Large intestine (tissue), 12 donors: Measurements from ENCODE around the gene MYG1. TPM values are rescaled to one million over a fixed set of nuclear protein-coding genes. Genes with fewer than 3 reads are reported as not detected.
A peak's percentile ranks its signal among the peaks of the same experiment; 100 is the strongest.

Source experiments
- DNase-seq, 2 donors: peaks; one replicate each; pipeline versions ENCODE4 v3.0.0 to v3.0.0-alpha.2; 2013
- H3K27ac ChIP-seq: one replicate; pipeline ENCODE4 v1.5.1; 2013; ENCODE audit warnings: low read length
- H3K27me3 ChIP-seq: 2 replicates; pipeline ENCODE4 v1.6.1; 2013; ENCODE audit warnings: low read length; ENCODE audit not compliant: control insufficient read depth, insufficient read depth
- H3K36me3 ChIP-seq: 2 replicates; pipeline ENCODE4 v1.6.1; 2013; ENCODE audit warnings: low read length; ENCODE audit not compliant: control insufficient read depth, insufficient read depth
- H3K4me1 ChIP-seq: one replicate; pipeline ENCODE4 v1.6.1; 2013; ENCODE audit warnings: low read length; ENCODE audit not compliant: control insufficient read depth, insufficient read depth
- H3K4me3 ChIP-seq: one replicate; pipeline ENCODE4 v1.5.1; 2013; ENCODE audit warnings: low read length
- H3K9me3 ChIP-seq: one replicate; pipeline ENCODE4 v1.6.1; 2013; ENCODE audit warnings: mild to moderate bottlenecking, low read depth, low read length, moderate library complexity; ENCODE audit not compliant: control insufficient read depth
- WGBS: methylation state at CpG from one replicate; pipeline ENCODE4 v1.1.5; 2013; ENCODE audit warnings: low lambda C conversion rate; ENCODE audit not compliant: insufficient coverage; 5-methylcytosine and 5-hydroxymethylcytosine counted together
- long read RNA-seq, 11 donors: transcript quantifications; one replicate each; lab custom pipeline, GENCODE V29; 2026
- polyA plus RNA-seq: library from polyadenylated mRNA; unstranded; fragments of 120-200 nt; gene quantifications from one replicate; pipeline ENCODE4 v1.2.1, GENCODE V29; 2013

MYG1 gene
- 46.3 TPM for polyA plus RNA-seq
- long read RNA-seq, donor 1, transcript C12orf10-201 (7 exons, 1,192 nt), result major isoform, 9 of 13 reads
- long read RNA-seq, donor 1, partial matches to known transcripts, result 0 of 13 reads
- long read RNA-seq, donor 1, other reads (novel, unspliced or antisense), result 0 of 13 reads
- long read RNA-seq, donor 2, transcript C12orf10-201 (7 exons, 1,192 nt), result major isoform, 16 of 78 reads
- long read RNA-seq, donor 2, partial matches to known transcripts, result 50 of 78 reads
- long read RNA-seq, donor 2, other reads (novel, unspliced or antisense), result 7 of 78 reads
- long read RNA-seq, donor 3, result 0 reads
- long read RNA-seq, donor 4, partial matches to known transcripts, result 0 of 2 reads
- long read RNA-seq, donor 4, other reads (novel, unspliced or antisense), result 0 of 2 reads
- long read RNA-seq, donor 5, transcript C12orf10-201 (7 exons, 1,192 nt), result major isoform, 10 of 11 reads
- long read RNA-seq, donor 5, partial matches to known transcripts, result 0 of 11 reads
- long read RNA-seq, donor 5, other reads (novel, unspliced or antisense), result 0 of 11 reads
- long read RNA-seq, donor 6, transcript C12orf10-201 (7 exons, 1,192 nt), result major isoform, 20 of 26 reads
- long read RNA-seq, donor 6, partial matches to known transcripts, result 0 of 26 reads
- long read RNA-seq, donor 6, other reads (novel, unspliced or antisense), result 0 of 26 reads
- long read RNA-seq, donor 7, transcript C12orf10-201 (7 exons, 1,192 nt), result major isoform, 6 of 7 reads
- long read RNA-seq, donor 7, partial matches to known transcripts, result 0 of 7 reads
- long read RNA-seq, donor 7, other reads (novel, unspliced or antisense), result 0 of 7 reads
- long read RNA-seq, donor 8, transcript C12orf10-201 (7 exons, 1,192 nt), result major isoform, 18 of 25 reads
- long read RNA-seq, donor 8, partial matches to known transcripts, result 0 of 25 reads
- long read RNA-seq, donor 8, other reads (novel, unspliced or antisense), result 0 of 25 reads
- long read RNA-seq, donor 9, transcript C12orf10-201 (7 exons, 1,192 nt), result major isoform, 16 of 19 reads
- long read RNA-seq, donor 9, partial matches to known transcripts, result 0 of 19 reads
- long read RNA-seq, donor 9, other reads (novel, unspliced or antisense), result 0 of 19 reads
- long read RNA-seq, donor 10, transcript C12orf10-201 (7 exons, 1,192 nt), result major isoform, 18 of 27 reads
- long read RNA-seq, donor 10, transcript C12orf10-208 (4 exons, 813 nt), result minor isoform, 5 of 27 reads
- long read RNA-seq, donor 10, partial matches to known transcripts, result 0 of 27 reads
- long read RNA-seq, donor 10, other reads (novel, unspliced or antisense), result 0 of 27 reads
- long read RNA-seq, donor 11, transcript C12orf10-201 (7 exons, 1,192 nt), result major isoform, 10 of 16 reads
- long read RNA-seq, donor 11, partial matches to known transcripts, result 0 of 16 reads
- long read RNA-seq, donor 11, other reads (novel, unspliced or antisense), result 0 of 16 reads

- Histone ChIP-seq H3K27me3 (no peaks in the 10 kb centered on the region), H3K36me3 (peaks cover 37% of the 10 kb centered on the region), H3K4me1 (peaks cover 15% of the 10 kb centered on the region), H3K9me3 (no peaks in the 10 kb centered on the region), H3K27ac (peak within 1 kb of the TSS; percentile 46), H3K4me3 (peak within 1 kb of the TSS; percentile 78)
- WGBS, result no CpG with 5 or more reads among the region's 51 CpGs
- peak; percentile 90 to 94 for DNase-seq
These were observed at the start of gene MYG1 for GRCh38 chr12:53299454-53300180. Gene MYG1 (plus strand): TSS chr12:53299695. CDS start chr12:53299738, 43 bp downstream.

GRCh38 chr12:53251477-53252348, 47.8 kb upstream of the MYG1 start:
- H3K4me3 ChIP-seq, result peak overlapping the region; percentile 93
- WGBS, result no CpG with 5 or more reads among the region's 51 CpGs
- peaks cover 15% of the 10 kb centered on the region for H3K36me3 ChIP-seq
- peak; percentile 66 to 81 for DNase-seq
- H3K9me3 ChIP-seq, result no peaks in the 10 kb centered on the region
- no peaks in the 10 kb centered on the region for H3K27me3 ChIP-seq
- peaks cover 22% of the 10 kb centered on the region for H3K4me1 ChIP-seq
- peak overlapping the region; percentile 98 for H3K27ac ChIP-seq

GRCh38 chr12:53252349-53252916, 47.1 kb upstream of the MYG1 start:
- Histone ChIP-seq H3K27ac (peak overlapping the region; percentile 98), H3K4me1 (peaks cover 22% of the 10 kb centered on the region), H3K9me3 (no peaks in the 10 kb centered on the region), H3K27me3 (no peaks in the 10 kb centered on the region), H3K4me3 (peak overlapping the region; percentile 93), H3K36me3 (peaks cover 15% of the 10 kb centered on the region)
- DNase-seq, result no peak
- no CpG with 5 or more reads among the region's 19 CpGs for WGBS

GRCh38 chr12:53253298-53253697, 46.2 kb upstream of the MYG1 start:
- H3K36me3 ChIP-seq, result peaks cover 15% of the 10 kb centered on the region
- no peaks in the 10 kb centered on the region for H3K27me3 ChIP-seq
- no peaks in the 10 kb centered on the region for H3K9me3 ChIP-seq
- peaks cover 22% of the 10 kb centered on the region for H3K4me1 ChIP-seq
- DNase-seq, result no peak
- no peak overlapping the region for H3K4me3 ChIP-seq
- H3K27ac ChIP-seq, result no peak overlapping the region
- WGBS, result 83% methylated on average over 1 of the region's 13 CpGs

- H3K27me3 ChIP-seq, result no peaks in the 10 kb centered on the region
- no peak for DNase-seq
- no peak overlapping the region for H3K27ac ChIP-seq
These were observed 44.5 kb upstream of the MYG1 start for GRCh38 chr12:53254816-53255545.

GRCh38 chr12:53255996-53256395, 43.5 kb upstream of the MYG1 start:
- DNase-seq, result no peak
- Histone ChIP-seq H3K4me3 (no peak overlapping the region), H3K27ac (no peak overlapping the region), H3K4me1 (peaks cover 14% of the 10 kb centered on the region), H3K9me3 (no peaks in the 10 kb centered on the region), H3K36me3 (peaks cover 15% of the 10 kb centered on the region), H3K27me3 (no peaks in the 10 kb centered on the region)
- 100% methylated on average over 1 of the region's 3 CpGs for WGBS

More at GRCh38 chr12:53254816-53255545, 44.5 kb upstream of the MYG1 start:
- Histone ChIP-seq H3K36me3 (peaks cover 15% of the 10 kb centered on the region), H3K9me3 (no peaks in the 10 kb centered on the region), H3K4me1 (peaks cover 22% of the 10 kb centered on the region), H3K4me3 (no peak overlapping the region)
- WGBS, result no CpG with 5 or more reads among the region's 1 CpG

- Histone ChIP-seq H3K4me3 (no peak overlapping the region), H3K27ac (no peak overlapping the region), H3K36me3 (peaks cover 11% of the 10 kb centered on the region), H3K27me3 (no peaks in the 10 kb centered on the region), H3K9me3 (no peaks in the 10 kb centered on the region), H3K4me1 (no peaks in the 10 kb centered on the region)
- DNase-seq, result no peak
- WGBS, result no CpG with 5 or more reads among the region's 7 CpGs
These were observed 40.7 kb upstream of the MYG1 start for GRCh38 chr12:53258541-53259539.
